ENCODE results near the gene SLC11A1. TPM values are rescaled to one million over a fixed set of nuclear protein-coding genes. Genes with fewer than 3 reads are reported as not detected.
A peak's percentile ranks its signal among the peaks of the same experiment; 100 is the strongest.

SLC11A1 gene
- total and polyA plus RNA-seq, 2 of the 4 experiments (the other 2 are of a cell fraction) = under 0.01 to 0.07 TPM

- no peak overlapping the region for H2BK20ac ChIP-seq (ENCODE audit: low read depth, low read length)
- H2BK15ac ChIP-seq (ENCODE audit: low read depth, low read length) = no peak overlapping the region
- H3K56ac ChIP-seq (ENCODE audit: extremely low read depth, insufficient read depth, low read length) = peak overlapping the region; percentile 92
- dilution Hi-C loops (cut with HindIII; ENCODE audit: low sequenced_read_pairs, unreplicated experiment) (no loop called here), intact Hi-C loops (cut with micrococcal nuclease) (no loop called here), in situ Hi-C loops (cut with MboI; ENCODE audit: low sequenced_read_pairs) (loop anchor here (10.0 kb wide), 1 partner anchor 254 kb away; the partner anchor contains the start of genes BCS1L and ZNF142)
- H3K14ac ChIP-seq (replicated peaks; ENCODE audit: low read depth, low read length) = peak overlapping the region; percentile 91
- 0 out of 2 replicates have a peak, but pooled peaks have one; percentile 2 for ATAC-seq (ENCODE audit: low read depth)
- no peaks in the 10 kb centered on the region for H3K27me3 ChIP-seq (ENCODE audit: control insufficient read depth, insufficient read depth, low read length)
- H2AFZ ChIP-seq (replicated peaks; ENCODE audit: low read length, poor library complexity) = peak overlapping the region; percentile 88
- peak overlapping the region; percentile 90 for H3K4ac ChIP-seq (ENCODE audit: low read depth, low read length)
- ChIA-PET POLR2A (ENCODE audit: unreplicated experiment) (interaction anchor here (0.6 kb wide), 1 partner anchor 77 kb away, joined by 3 read pairs; no protein-coding TSS in a partner anchor), CTCF (no interaction called here)
- peak overlapping the region; percentile 53; the same call in 1 of the 2 replicates for H3K18ac ChIP-seq (ENCODE audit: low read depth, low read length)
- peak overlapping the region; percentile 96 for H3K4me3 ChIP-seq (ENCODE audit: insufficient read depth, low read depth, low read length)
- H3K4me2 ChIP-seq (ENCODE audit: low read depth, low read length) = peak overlapping the region; percentile 91
- peak overlapping the region; percentile 73 for H3K9ac ChIP-seq (ENCODE audit: low read depth, low read length)
- peak overlapping the region; percentile 99 for H2AK9ac ChIP-seq (replicated peaks; ENCODE audit: low read depth, low read length, poor library complexity)
- peak overlapping the region; percentile 84 for H2BK5ac ChIP-seq (ENCODE audit: low read depth, low read length, poor library complexity, severe bottlenecking)
- H4K8ac ChIP-seq (ENCODE audit: low read depth in 2 of 2, low read length in 2 of 2) = peak overlapping the region; percentile 47 to 76; a peak in 2 of 4 replicates
- peak overlapping the region; percentile 87 for H4K91ac ChIP-seq (ENCODE audit: insufficient read depth, low read depth, low read length)
- TF ChIP-seq NFE2L2 (IDR thresholded peaks at IDR 0.05; ENCODE audit: low read depth, low read length) = no peak
- TF ChIP-seq ELK1 (IDR thresholded peaks at IDR 0.05; ENCODE audit: borderline replicate concordance, low read depth, low read length) = no peak
- TF ChIP-seq MXI1 (IDR thresholded peaks at IDR 0.05; ENCODE audit: borderline replicate concordance, low read depth, low read length) = peak; percentile 57
- H3K9me3 ChIP-seq (ENCODE audit: control insufficient read depth, insufficient read depth, low read length) = no peaks in the 10 kb centered on the region
- no peaks in the 10 kb centered on the region for H3K9me1 ChIP-seq (ENCODE audit: insufficient read depth, low read length)
- peak overlapping the region; percentile 75 for H3K27ac ChIP-seq (ENCODE audit: insufficient read depth, low read length)
- BruUV-seq (replicated peaks) = no TSS peak
- H3K36me3 ChIP-seq (ENCODE audit: control insufficient read depth, insufficient read depth, low read length) = peaks cover 26% of the 10 kb centered on the region
- WGBS, 2 experiments (ENCODE audit: extremely low coverage in 2 of 2, insufficient read length in 1 of 2) = 0% methylated on average over 15 of the region's 63 CpGs; no CpG with 5 or more reads in 1 of the 2 experiments
- H3K23ac ChIP-seq (ENCODE audit: low read depth, low read length) = peak overlapping the region; percentile 69; the same call in 1 of the 2 replicates
- H3K4me1 ChIP-seq (ENCODE audit: control insufficient read depth, insufficient read depth, low read length) = peaks cover 27% of the 10 kb centered on the region
- H2AK5ac ChIP-seq (ENCODE audit: low read depth, low read length) = peak overlapping the region; percentile 92
- H3K79me1 ChIP-seq (ENCODE audit: low read depth in 1 of 2, low read length in 2 of 2) = peaks cover 6 to 38% of the 10 kb centered on the region in 2 experiments; a peak in 3 of 4 replicates
- H4K5ac ChIP-seq (ENCODE audit: low read depth, low read length) = peak overlapping the region; percentile 62; the same call in 1 of the 2 replicates
- no peak for DNase-seq
- H4K20me1 ChIP-seq (ENCODE audit: insufficient read depth, low read length) = peaks cover 13% of the 10 kb centered on the region; the same call in 1 of the 2 replicates
- H2BK120ac ChIP-seq (ENCODE audit: low read depth, low read length) = peak overlapping the region; percentile 71
Observed at GRCh38 chr2:218400167-218400929, 18.3 kb downstream of the SLC11A1 start.
